ENCODE data around the gene CHRNA7. TPM values are rescaled to one million over a fixed set of nuclear protein-coding genes. Genes with fewer than 3 reads are reported as not detected.

Gene CHRNA7
- polyA plus RNA-seq, 3 donors = 1.2 to 2.6 (median 1.8) TPM

GRCh38 chr15:32053719-32054118 is 23.4 kb downstream of the CHRNA7 start:
- Histone ChIP-seq H3K27ac (ENCODE audit: low read depth in 1 of 2, low read length in 2 of 2) (no peak overlapping the region), H3K4me1 (ENCODE audit: control insufficient read depth in 1 of 2, insufficient read depth in 2 of 2, low read length in 2 of 2) (no peaks in the 10 kb centered on the region), H3K9ac (ENCODE audit: insufficient read depth, low read length, poor library complexity, severe bottlenecking) (no peak overlapping the region), H3K27me3 (ENCODE audit: control insufficient read depth in 2 of 2, insufficient read depth in 2 of 2, low read length in 2 of 2) (no peaks in the 10 kb centered on the region), H2AFZ (ENCODE audit: insufficient read depth, low read depth, low read length, poor library complexity, severe bottlenecking) (no peak overlapping the region), H4K20me1 (ENCODE audit: insufficient read depth, low read length) (no peaks in the 10 kb centered on the region), H3K79me2 (ENCODE audit: insufficient read depth, low read length) (no peaks in the 10 kb centered on the region), H3K4me2 (replicated peaks; ENCODE audit: extremely low read depth, low read length, poor library complexity, severe bottlenecking) (no peak overlapping the region), H3K9me3 (replicated peaks in 1 of 2; ENCODE audit: control insufficient read depth in 1 of 2, insufficient read depth in 1 of 2, low read length in 2 of 2) (peaks cover 0 to 4% of the 10 kb centered on the region in 2 donors), H3K36me3 (replicated peaks in 1 of 2; ENCODE audit: control insufficient read depth in 1 of 2, insufficient read depth in 2 of 2, low read length in 2 of 2) (no peaks in the 10 kb centered on the region), H3K4me3 (replicated peaks in 1 of 3; ENCODE audit: low read depth in 2 of 3, low read length in 3 of 3) (no peak overlapping the region)
- 75% methylated on average over 4 of the region's 5 CpGs for WGBS (ENCODE audit: insufficient coverage)
- no peak overlapping the region for H3K4me3 Mint-ChIP-seq
- H3K27me3 Mint-ChIP-seq (ENCODE audit: low read depth in 3 of 3) = peaks cover 0 to 5% (median 1%) of the 10 kb centered on the region in 3 donors
- intact Hi-C loops (cut with micrococcal nuclease) = no loop called here
- no peak for DNase-seq
- H3K27ac Mint-ChIP-seq = no peak overlapping the region
- no peaks in the 10 kb centered on the region for H3K36me3 Mint-ChIP-seq
- TF ChIP-seq CTCF (IDR thresholded peaks at IDR 0.05) = no peak
- H3K9me3 Mint-ChIP-seq = peaks cover 5 to 22% (median 9%) of the 10 kb centered on the region in 7 donors
- H3K4me1 Mint-ChIP-seq = no peaks in the 10 kb centered on the region

- H3K9me3 Mint-ChIP-seq = peaks cover 0 to 5% (median 1%) of the 10 kb centered on the region in 7 donors
- Histone ChIP-seq H4K20me1 (ENCODE audit: insufficient read depth, low read length) (no peaks in the 10 kb centered on the region), H3K79me2 (ENCODE audit: insufficient read depth, low read length) (no peaks in the 10 kb centered on the region), H3K4me2 (replicated peaks; ENCODE audit: extremely low read depth, low read length, poor library complexity, severe bottlenecking) (no peak overlapping the region), H2AFZ (ENCODE audit: insufficient read depth, low read depth, low read length, poor library complexity, severe bottlenecking) (no peak overlapping the region), H3K4me1 (ENCODE audit: control insufficient read depth in 1 of 2, insufficient read depth in 2 of 2, low read length in 2 of 2) (no peaks in the 10 kb centered on the region), H3K27me3 (ENCODE audit: control insufficient read depth in 2 of 2, insufficient read depth in 2 of 2, low read length in 2 of 2) (no peaks in the 10 kb centered on the region), H3K9me3 (replicated peaks in 1 of 2; ENCODE audit: control insufficient read depth in 1 of 2, insufficient read depth in 1 of 2, low read length in 2 of 2) (no peaks in the 10 kb centered on the region), H3K36me3 (replicated peaks in 1 of 2; ENCODE audit: control insufficient read depth in 1 of 2, insufficient read depth in 2 of 2, low read length in 2 of 2) (no peaks in the 10 kb centered on the region), H3K4me3 (replicated peaks in 1 of 3; ENCODE audit: low read depth in 2 of 3, low read length in 3 of 3) (no peak overlapping the region), H3K27ac (ENCODE audit: low read depth in 1 of 2, low read length in 2 of 2) (no peak overlapping the region), H3K9ac (ENCODE audit: insufficient read depth, low read length, poor library complexity, severe bottlenecking) (no peak overlapping the region)
- no peak overlapping the region for H3K4me3 Mint-ChIP-seq
- 100% methylated on average over 2 of the region's 4 CpGs for WGBS (ENCODE audit: insufficient coverage)
- no peaks in the 10 kb centered on the region for H3K36me3 Mint-ChIP-seq
- H3K27ac Mint-ChIP-seq = no peak overlapping the region
- intact Hi-C loops (cut with micrococcal nuclease) = no loop called here
- peaks cover 0 to 2% (median 2%) of the 10 kb centered on the region in 3 donors for H3K27me3 Mint-ChIP-seq (ENCODE audit: low read depth in 3 of 3)
- TF ChIP-seq CTCF (IDR thresholded peaks at IDR 0.05) = no peak
- H3K4me1 Mint-ChIP-seq = no peaks in the 10 kb centered on the region
- no peak for DNase-seq
Observed at GRCh38 chr15:32057876-32058425, 27.6 kb downstream of the CHRNA7 start.
